ENCODE measurements around the gene ARHGAP24. TPM values are rescaled to one million over a fixed set of nuclear protein-coding genes. Genes with fewer than 3 reads are reported as not detected.

ARHGAP24 gene
- polyA plus RNA-seq, 1 of the 3 experiments (the other 2 are of a cell fraction): 1.4 TPM

- no peak for DNase-seq
- no peak overlapping the region for H3K27ac ChIP-seq (ENCODE audit: low read depth in 2 of 2, low read length in 1 of 2)
- H3K4me2 ChIP-seq: no peak overlapping the region
- H3K36me3 ChIP-seq (replicated peaks in 1 of 2; ENCODE audit: control insufficient read depth in 1 of 2, insufficient read depth in 2 of 2, low read length in 1 of 2): no peaks in the 10 kb centered on the region
- H3K4me1 ChIP-seq (ENCODE audit: control insufficient read depth in 1 of 2, insufficient read depth in 2 of 2, low read depth in 1 of 2, low read length in 1 of 2): no peaks in the 10 kb centered on the region
- no peak overlapping the region for H3K4me3 ChIP-seq (ENCODE audit: low read depth in 2 of 2, low read length in 1 of 2)
- H3K27me3 ChIP-seq (ENCODE audit: insufficient read depth): no peaks in the 10 kb centered on the region
- H2AFZ ChIP-seq (ENCODE audit: low read depth): no peak overlapping the region
- H3K9me3 ChIP-seq: no peaks in the 10 kb centered on the region
- no peak overlapping the region for H3K9ac ChIP-seq
- no peaks in the 10 kb centered on the region for H3K9me2 ChIP-seq
- ChIA-PET CTCF (no interaction called here), POLR2A (no interaction called here)
- H3F3A ChIP-seq (replicated peaks; ENCODE audit: insufficient read depth): no peaks in the 10 kb centered on the region
- TF ChIP-seq NRF1 (IDR thresholded peaks at IDR 0.05; ENCODE audit: low read depth, low read length) (no peak), TCF12 (IDR thresholded peaks at IDR 0.05) (no peak)
- WGBS (ENCODE audit: low lambda C conversion rate): 78% methylated on average over 5 of the region's 5 CpGs
- H4K20me1 ChIP-seq (ENCODE audit: insufficient read depth): no peaks in the 10 kb centered on the region
- H3K79me2 ChIP-seq (ENCODE audit: insufficient read depth): no peaks in the 10 kb centered on the region
Observed at GRCh38 chr4:85707611-85708010, 232.7 kb downstream of the ARHGAP24 start.

GRCh38 chr4:85708468-85708867, 233.5 kb downstream of the ARHGAP24 start:
- H2AFZ ChIP-seq (ENCODE audit: low read depth): no peak overlapping the region
- H3K4me3 ChIP-seq (ENCODE audit: low read depth in 2 of 2, low read length in 1 of 2): no peak overlapping the region
- H3F3A ChIP-seq (replicated peaks; ENCODE audit: insufficient read depth): no peaks in the 10 kb centered on the region
- CTCF ChIA-PET: no interaction called here
- H3K4me2 ChIP-seq: no peak overlapping the region
- H3K9me3 ChIP-seq: no peaks in the 10 kb centered on the region
- H3K9ac ChIP-seq: no peak overlapping the region
- POLR2A ChIA-PET: no interaction called here
- H4K20me1 ChIP-seq (ENCODE audit: insufficient read depth): no peaks in the 10 kb centered on the region
- H3K27me3 ChIP-seq (ENCODE audit: insufficient read depth): no peaks in the 10 kb centered on the region
- H3K9me2 ChIP-seq: no peaks in the 10 kb centered on the region
- H3K79me2 ChIP-seq (ENCODE audit: insufficient read depth): no peaks in the 10 kb centered on the region
- TF ChIP-seq RCOR1 (IDR thresholded peaks at IDR 0.05; ENCODE audit: low read length) (no peak), NRF1 (IDR thresholded peaks at IDR 0.05; ENCODE audit: low read depth, low read length) (no peak), TAF1 (IDR thresholded peaks at IDR 0.05; ENCODE audit: borderline replicate concordance, low read depth, low read length) (no peak), EP300 (IDR thresholded peaks at IDR 0.05; ENCODE audit: borderline replicate concordance in 1 of 2, low read depth in 1 of 2, low read length in 1 of 2) (no peak), YY1 (IDR thresholded peaks at IDR 0.05; ENCODE audit: low read depth) (no peak), RXRA (IDR thresholded peaks at IDR 0.05; ENCODE audit: borderline replicate concordance, low read depth) (no peak), SIN3A (IDR thresholded peaks at IDR 0.05; ENCODE audit: borderline replicate concordance, low read depth, low read length) (no peak)
- no peak for DNase-seq
- no peaks in the 10 kb centered on the region for H3K36me3 ChIP-seq (replicated peaks in 1 of 2; ENCODE audit: control insufficient read depth in 1 of 2, insufficient read depth in 2 of 2, low read length in 1 of 2)
- H3K27ac ChIP-seq (ENCODE audit: low read depth in 2 of 2, low read length in 1 of 2): no peak overlapping the region
- WGBS (ENCODE audit: low lambda C conversion rate): 58% methylated on average over 5 of the region's 5 CpGs
- H3K4me1 ChIP-seq (ENCODE audit: control insufficient read depth in 1 of 2, insufficient read depth in 2 of 2, low read depth in 1 of 2, low read length in 1 of 2): no peaks in the 10 kb centered on the region

GRCh38 chr4:85713005-85713404, 238.1 kb downstream of the ARHGAP24 start:
- ChIA-PET POLR2A (interaction anchor here (0.6 kb wide), 1 partner anchor 560 kb away, joined by 3 read pairs; no protein-coding TSS in a partner anchor), CTCF (no interaction called here)
- H2AFZ ChIP-seq (ENCODE audit: low read depth): no peak overlapping the region
- no peaks in the 10 kb centered on the region for H3K9me3 ChIP-seq
- H3K9ac ChIP-seq: no peak overlapping the region
- WGBS (ENCODE audit: low lambda C conversion rate): 67% methylated on average over 5 of the region's 5 CpGs
- peaks cover 4% of the 10 kb centered on the region; the same call in 1 of the 2 replicates for H3K9me2 ChIP-seq
- DNase-seq: no peak
- H3K4me3 ChIP-seq (ENCODE audit: low read depth in 2 of 2, low read length in 1 of 2): no peak overlapping the region
- H3K4me2 ChIP-seq: no peak overlapping the region
- H3K79me2 ChIP-seq (ENCODE audit: insufficient read depth): no peaks in the 10 kb centered on the region
- H3K27me3 ChIP-seq (ENCODE audit: insufficient read depth): no peaks in the 10 kb centered on the region
- H3K36me3 ChIP-seq (replicated peaks in 1 of 2; ENCODE audit: control insufficient read depth in 1 of 2, insufficient read depth in 2 of 2, low read length in 1 of 2): no peaks in the 10 kb centered on the region
- H4K20me1 ChIP-seq (ENCODE audit: insufficient read depth): no peaks in the 10 kb centered on the region
- H3F3A ChIP-seq (replicated peaks; ENCODE audit: insufficient read depth): no peaks in the 10 kb centered on the region
- peaks cover 0 to 9% of the 10 kb centered on the region in 2 experiments; a peak in 1 of 4 replicates for H3K4me1 ChIP-seq (ENCODE audit: control insufficient read depth in 1 of 2, insufficient read depth in 2 of 2, low read depth in 1 of 2, low read length in 1 of 2)
- no peak overlapping the region for H3K27ac ChIP-seq (ENCODE audit: low read depth in 2 of 2, low read length in 1 of 2)
- no peak for TF ChIP-seq FOXM1 (IDR thresholded peaks at IDR 0.05; ENCODE audit: low read depth)
- TF ChIP-seq CTCF (IDR thresholded peaks at IDR 0.05): no peak
- TF ChIP-seq MXI1 (IDR thresholded peaks at IDR 0.05; ENCODE audit: low read depth, low read length): no peak
- TF ChIP-seq TAF1 (IDR thresholded peaks at IDR 0.05; ENCODE audit: borderline replicate concordance, low read depth, low read length): no peak
- TF ChIP-seq, protein P1, sequence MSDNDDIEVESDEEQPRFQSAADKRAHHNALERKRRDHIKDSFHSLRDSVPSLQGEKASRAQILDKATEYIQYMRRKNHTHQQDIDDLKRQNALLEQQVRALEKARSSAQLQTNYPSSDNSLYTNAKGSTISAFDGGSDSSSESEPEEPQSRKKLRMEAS (IDR thresholded peaks at IDR 0.05; ENCODE audit: low read depth): no peak
- no peak for TF ChIP-seq EZH2phosphoT487 (IDR thresholded peaks at IDR 0.05; ENCODE audit: borderline replicate concordance, low read depth)
- no peak for TF ChIP-seq GABPA (IDR thresholded peaks at IDR 0.05; ENCODE audit: low read depth)
- TF ChIP-seq RFX5 (IDR thresholded peaks at IDR 0.05; ENCODE audit: low read length): no peak
- TF ChIP-seq GATA2 (CRISPR knock-in tag; IDR thresholded peaks at IDR 0.05): no peak
- TF ChIP-seq, protein P2, sequence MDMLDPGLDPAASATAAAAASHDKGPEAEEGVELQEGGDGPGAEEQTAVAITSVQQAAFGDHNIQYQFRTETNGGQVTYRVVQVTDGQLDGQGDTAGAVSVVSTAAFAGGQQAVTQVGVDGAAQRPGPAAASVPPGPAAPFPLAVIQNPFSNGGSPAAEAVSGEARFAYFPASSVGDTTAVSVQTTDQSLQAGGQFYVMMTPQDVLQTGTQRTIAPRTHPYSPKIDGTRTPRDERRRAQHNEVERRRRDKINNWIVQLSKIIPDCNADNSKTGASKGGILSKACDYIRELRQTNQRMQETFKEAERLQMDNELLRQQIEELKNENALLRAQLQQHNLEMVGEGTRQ (IDR thresholded peaks at IDR 0.05; ENCODE audit: borderline replicate concordance, low read depth, low read length): no peak
- no peak for TF ChIP-seq TCF12 (IDR thresholded peaks at IDR 0.05)
- TF ChIP-seq SMC3 (IDR thresholded peaks at IDR 0.05; ENCODE audit: low read depth, low read length): no peak
- no peak for TF ChIP-seq FOXJ3 (CRISPR knock-in tag; IDR thresholded peaks at IDR 0.05)

All from SK-N-SH (cell line).